GM12864 (cell line): ENCODE measurements around the gene SIPA1L3.

Source experiments
- DNase-seq: peaks from one replicate; pipeline ENCODE4 v3.0.0-alpha.2; 2011; ENCODE audit warnings: low read depth
- H3K4me3 ChIP-seq: 2 replicates; pipeline ENCODE4 v1.5.1; 2011; ENCODE audit warnings: mild to moderate bottlenecking, low read depth, low read length, control low read depth
- TF ChIP-seq, protein P1 (sequence below): IDR thresholded peaks from 2 replicates; pipeline ENCODE4 v1.5.1; 2011; ENCODE audit warnings: low read depth, mild to moderate bottlenecking, moderate library complexity, low read length, control low read depth, inconsistent platforms; ENCODE audit errors: missing control alignments

The SIPA1L3 gene

DNA sequence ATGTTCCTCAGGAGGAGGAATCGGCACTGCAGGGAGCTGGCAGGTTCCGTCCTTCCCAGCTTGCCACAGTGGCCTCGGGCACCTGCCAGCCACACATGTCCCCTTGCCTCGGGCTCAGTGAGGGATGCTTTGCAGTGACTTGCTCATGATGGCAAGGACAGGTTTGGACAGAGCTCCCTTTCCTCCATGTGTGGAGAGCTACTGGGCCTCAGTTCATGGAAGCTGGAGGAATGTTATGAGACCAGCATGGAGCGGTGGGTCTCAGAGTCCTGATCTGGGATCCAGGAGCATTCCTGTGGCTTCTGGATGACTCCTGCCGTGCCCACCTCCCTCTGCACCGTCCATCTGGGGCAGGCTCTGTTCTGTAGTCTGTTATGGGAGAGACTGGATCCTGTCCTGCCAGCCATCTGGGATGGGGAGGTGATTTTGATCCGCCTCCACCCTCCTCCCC lies 59.2 kb downstream of the SIPA1L3 start:
- no peak overlapping the region for H3K4me3 ChIP-seq
- no peak for DNase-seq
- TF ChIP-seq, protein P1, sequence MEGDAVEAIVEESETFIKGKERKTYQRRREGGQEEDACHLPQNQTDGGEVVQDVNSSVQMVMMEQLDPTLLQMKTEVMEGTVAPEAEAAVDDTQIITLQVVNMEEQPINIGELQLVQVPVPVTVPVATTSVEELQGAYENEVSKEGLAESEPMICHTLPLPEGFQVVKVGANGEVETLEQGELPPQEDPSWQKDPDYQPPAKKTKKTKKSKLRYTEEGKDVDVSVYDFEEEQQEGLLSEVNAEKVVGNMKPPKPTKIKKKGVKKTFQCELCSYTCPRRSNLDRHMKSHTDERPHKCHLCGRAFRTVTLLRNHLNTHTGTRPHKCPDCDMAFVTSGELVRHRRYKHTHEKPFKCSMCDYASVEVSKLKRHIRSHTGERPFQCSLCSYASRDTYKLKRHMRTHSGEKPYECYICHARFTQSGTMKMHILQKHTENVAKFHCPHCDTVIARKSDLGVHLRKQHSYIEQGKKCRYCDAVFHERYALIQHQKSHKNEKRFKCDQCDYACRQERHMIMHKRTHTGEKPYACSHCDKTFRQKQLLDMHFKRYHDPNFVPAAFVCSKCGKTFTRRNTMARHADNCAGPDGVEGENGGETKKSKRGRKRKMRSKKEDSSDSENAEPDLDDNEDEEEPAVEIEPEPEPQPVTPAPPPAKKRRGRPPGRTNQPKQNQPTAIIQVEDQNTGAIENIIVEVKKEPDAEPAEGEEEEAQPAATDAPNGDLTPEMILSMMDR, result no peak

DNA sequence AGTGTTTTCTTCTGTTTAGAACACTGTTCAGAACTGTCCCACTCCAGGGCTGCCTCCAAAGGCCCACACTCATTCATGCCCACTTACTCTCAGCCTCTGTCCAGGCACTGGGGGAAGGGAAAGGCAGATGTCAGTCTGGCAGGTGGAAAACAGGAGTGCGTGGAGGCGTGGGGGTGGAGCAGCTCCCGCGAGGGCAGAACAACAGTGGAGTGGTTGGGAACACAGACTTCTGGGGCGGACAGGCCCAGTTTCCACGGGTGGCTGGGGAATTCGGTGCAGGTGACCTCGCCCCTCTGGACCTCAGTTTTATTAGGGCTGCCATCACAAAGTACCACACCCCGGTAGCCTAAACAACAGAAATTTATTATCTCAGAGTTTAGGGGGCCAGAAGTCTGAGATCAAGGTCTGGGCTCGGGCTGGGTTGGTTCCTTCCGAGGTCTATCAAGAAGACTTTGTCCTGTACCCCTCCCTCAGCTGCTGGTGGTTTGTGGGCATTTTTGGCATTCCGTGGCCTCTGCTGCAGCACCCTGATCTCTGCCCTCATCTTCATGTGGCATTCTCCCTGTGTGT lies 59.7 kb downstream of the SIPA1L3 start:
- DNase-seq, result no peak
- H3K4me3 ChIP-seq, result no peak overlapping the region
- TF ChIP-seq, protein P1, result no peak

DNA sequence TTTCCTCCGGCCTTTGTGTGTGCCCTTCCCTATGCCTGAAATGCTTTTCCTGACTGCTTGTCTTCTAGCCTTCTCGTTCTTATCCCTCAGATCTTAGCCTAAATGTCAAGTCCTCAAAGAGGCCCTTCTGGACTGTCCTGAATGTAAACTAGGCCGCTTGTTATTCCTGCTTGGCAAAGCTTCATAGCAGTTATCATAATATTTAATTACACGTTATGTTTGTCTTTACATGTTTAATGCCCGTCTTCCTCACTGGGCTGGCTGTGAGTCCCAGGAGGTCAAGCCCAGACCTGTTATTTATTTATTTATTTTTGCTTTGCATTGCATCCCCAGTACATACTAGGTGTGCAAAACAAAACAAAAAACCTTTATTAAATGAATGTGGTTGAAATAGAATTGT lies 62.7 kb downstream of the SIPA1L3 start:
- no peak overlapping the region for H3K4me3 ChIP-seq
- TF ChIP-seq, protein P1, result no peak
- no peak for DNase-seq

DNA sequence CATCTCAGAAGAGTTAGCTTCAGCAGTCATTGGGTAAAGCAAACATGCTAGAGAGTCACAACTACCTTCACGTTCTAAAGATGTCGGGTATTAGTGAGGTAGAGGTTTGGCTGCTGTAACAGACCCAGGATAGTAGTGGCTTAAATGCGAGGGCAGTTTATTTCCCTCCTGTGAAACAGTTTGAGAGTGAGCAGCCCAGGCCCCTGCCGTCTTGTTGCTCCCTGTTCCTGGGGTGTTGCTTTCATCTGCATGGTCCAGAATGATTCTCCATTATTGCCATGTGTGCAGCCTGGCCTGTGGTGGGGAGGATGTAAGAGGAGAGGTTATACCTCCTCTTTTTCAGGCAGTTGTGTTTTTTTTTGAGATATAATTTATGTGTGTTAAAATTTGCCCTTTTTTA lies 63.7 kb downstream of the SIPA1L3 start:
- no peak for DNase-seq
- TF ChIP-seq, protein P1, result no peak
- H3K4me3 ChIP-seq, result no peak overlapping the region

DNA sequence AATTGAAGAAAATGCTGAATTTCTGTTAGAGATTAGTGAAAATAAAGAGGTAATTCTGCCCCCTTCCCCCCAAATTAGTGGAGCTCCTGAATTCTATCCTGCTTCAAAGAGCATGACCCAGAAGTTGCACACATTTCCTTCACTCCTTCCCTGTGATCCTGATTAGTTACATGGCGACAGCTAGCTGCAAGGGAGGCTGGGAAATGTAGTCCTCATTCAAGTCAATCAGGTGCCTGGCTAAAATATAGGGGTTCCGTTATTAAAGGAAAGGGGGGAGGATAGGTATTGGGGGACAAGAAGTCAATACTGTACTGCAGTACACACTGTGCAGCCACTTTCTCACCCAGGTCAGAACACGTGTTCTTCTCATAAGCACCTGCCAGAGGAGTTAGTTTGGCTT lies 65.8 kb downstream of the SIPA1L3 start:
- TF ChIP-seq, protein P1, result no peak
- H3K4me3 ChIP-seq, result no peak overlapping the region
- no peak for DNase-seq

DNA sequence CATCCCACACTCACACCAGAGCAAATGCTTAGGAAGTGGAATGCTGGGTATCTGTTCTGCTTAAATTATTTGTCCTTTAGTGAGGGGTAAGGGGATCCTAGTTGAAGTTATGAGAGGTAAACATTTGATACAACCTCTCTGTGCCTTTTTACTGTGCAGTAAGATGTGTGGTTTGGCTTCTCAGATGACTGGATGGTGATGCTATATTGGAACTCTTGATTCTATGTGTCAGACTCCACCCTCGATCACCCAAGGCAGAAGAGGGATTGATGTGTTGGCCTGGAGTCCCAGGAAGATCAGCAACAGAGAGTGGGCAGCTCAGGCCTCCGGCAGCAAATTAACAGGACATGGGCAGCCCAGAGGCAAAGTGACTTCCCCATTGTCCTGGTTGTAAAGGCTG lies 66.7 kb downstream of the SIPA1L3 start:
- TF ChIP-seq, protein P1, result no peak
- no peak overlapping the region for H3K4me3 ChIP-seq
- DNase-seq, result no peak

GRCh38 chr19:37975071-37975470 lies 68.1 kb downstream of the SIPA1L3 start:
- H3K4me3 ChIP-seq, result no peak overlapping the region
- no peak for DNase-seq
- TF ChIP-seq, protein P1, result no peak
